ENCODE measurements around the gene ARSB. TPM values are rescaled to one million over a fixed set of nuclear protein-coding genes. Genes with fewer than 3 reads are reported as not detected.

ARSB gene
- 9.6 and 11.9 TPM in 2 replicates for total RNA-seq (2014; rRNA removed; shearing (Covaris generic); ENCODE audit: low replicate concordance)

DNA sequence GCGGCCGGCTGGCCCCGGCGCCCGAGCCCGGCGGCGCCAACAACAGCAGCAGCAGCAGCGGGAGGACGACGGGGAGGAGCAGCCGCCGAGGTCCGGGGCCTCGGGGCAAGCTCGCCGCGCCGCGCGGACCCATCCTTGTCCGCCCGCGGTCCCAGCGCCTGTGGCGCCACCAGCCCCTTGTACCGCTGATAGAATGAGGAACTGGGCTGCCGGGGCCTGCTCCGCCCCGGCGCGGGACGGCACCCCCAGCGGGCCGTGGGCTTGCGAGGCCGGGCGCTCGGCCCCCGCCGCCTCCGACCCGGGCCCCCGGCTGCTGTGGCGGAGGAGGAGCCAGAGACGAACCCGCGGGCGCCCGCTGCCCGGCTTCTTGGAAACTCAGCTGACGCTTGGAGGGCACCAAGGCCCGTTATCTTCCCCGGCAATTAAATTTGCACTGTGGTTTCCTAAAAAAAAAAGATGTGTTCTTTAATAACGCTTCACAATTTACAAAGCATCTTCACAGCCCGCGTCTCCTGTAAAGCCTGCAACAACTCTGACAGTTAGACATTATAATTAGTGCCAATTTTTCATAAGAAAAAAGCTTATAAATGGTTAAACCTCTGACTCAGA, at the start of gene ARSB:
Gene ARSB (minus strand): TSS at position 195 of the 609 bp plus-strand sequence. CDS start 62 bp downstream, at position 133.
- in situ Hi-C loops (cut with HindIII; ENCODE audit: low pct_unique_long_range_greater_than_20kb, low sequenced_read_pairs), result no loop called here
- peak; percentile 76 for DNase-seq (ENCODE audit: low read depth)

DNA sequence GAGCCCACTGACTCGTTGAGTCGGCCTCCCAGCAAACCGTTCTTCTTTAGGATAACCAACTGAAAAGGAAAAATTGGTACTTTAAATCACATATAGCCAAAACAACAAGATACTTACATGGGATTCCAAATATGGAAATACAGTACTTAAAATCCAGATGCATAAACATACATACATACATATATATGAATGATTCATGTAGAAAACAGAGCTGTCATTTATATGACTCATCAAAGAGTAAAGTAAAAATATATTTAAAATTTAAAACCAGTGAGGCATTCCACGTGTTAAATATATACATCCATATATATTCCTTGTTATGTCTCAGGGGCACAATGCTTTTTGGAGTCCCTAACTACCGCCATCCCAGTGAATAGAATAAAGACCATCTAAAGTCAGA, 47.7 kb upstream of the ARSB start:
- in situ Hi-C loops (cut with HindIII; ENCODE audit: low pct_unique_long_range_greater_than_20kb, low sequenced_read_pairs), result no loop called here
- DNase-seq (ENCODE audit: low read depth), result no peak

DNA sequence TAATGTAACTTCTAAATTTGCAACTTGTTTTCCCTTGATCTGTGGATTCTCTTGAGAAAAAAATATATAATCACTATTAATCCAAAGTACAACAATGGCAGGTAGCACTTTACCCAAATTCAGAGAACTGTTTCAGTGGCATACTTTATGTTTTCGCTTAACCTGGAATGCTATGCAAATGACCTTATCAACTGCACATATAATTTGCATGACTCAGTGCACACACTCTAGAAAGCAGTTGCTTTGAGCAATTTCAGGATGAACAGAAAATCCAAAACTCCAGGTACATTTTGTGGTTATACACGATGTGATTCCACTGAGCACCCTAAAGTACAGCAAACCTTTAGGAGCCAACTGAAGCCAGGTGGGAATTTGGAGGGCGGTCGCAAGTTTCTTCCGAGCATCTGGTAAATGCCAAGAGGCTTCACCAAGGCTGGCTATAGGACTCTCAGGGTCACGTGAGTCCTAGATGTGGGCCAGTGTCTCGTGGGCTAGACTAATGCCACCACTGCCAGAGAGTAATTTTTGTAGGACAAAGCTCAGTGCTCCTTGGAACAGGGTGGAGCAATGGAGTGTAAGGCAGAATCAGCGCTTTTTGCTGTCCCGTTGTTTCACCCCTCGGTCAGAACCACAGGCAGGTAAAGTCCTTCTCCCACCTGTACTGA, 47.1 kb upstream of the ARSB start:
- DNase-seq (ENCODE audit: low read depth), result no peak
- in situ Hi-C loops (cut with HindIII; ENCODE audit: low pct_unique_long_range_greater_than_20kb, low sequenced_read_pairs), result no loop called here

DNA sequence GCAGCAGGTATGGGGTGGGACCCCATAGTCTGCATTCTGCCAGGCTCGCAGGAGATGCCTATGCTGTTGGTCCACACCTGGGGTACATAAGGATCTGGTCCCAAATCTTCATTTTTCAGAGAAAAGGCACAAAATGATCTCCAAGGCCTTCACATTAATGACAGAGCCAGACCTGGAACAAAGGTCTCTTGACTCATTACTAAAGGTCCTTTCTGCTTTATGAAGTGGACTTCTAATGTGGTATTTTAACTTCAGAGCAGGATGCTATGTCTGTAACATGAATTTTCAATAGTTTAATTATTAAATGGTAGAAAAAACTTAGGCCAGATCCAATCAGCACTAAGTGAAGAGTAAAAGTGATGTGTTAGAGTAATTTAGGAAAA, 46.4 kb upstream of the ARSB start:
- DNase-seq (ENCODE audit: low read depth), result no peak
- in situ Hi-C loops (cut with HindIII; ENCODE audit: low pct_unique_long_range_greater_than_20kb, low sequenced_read_pairs), result no loop called here

DNA sequence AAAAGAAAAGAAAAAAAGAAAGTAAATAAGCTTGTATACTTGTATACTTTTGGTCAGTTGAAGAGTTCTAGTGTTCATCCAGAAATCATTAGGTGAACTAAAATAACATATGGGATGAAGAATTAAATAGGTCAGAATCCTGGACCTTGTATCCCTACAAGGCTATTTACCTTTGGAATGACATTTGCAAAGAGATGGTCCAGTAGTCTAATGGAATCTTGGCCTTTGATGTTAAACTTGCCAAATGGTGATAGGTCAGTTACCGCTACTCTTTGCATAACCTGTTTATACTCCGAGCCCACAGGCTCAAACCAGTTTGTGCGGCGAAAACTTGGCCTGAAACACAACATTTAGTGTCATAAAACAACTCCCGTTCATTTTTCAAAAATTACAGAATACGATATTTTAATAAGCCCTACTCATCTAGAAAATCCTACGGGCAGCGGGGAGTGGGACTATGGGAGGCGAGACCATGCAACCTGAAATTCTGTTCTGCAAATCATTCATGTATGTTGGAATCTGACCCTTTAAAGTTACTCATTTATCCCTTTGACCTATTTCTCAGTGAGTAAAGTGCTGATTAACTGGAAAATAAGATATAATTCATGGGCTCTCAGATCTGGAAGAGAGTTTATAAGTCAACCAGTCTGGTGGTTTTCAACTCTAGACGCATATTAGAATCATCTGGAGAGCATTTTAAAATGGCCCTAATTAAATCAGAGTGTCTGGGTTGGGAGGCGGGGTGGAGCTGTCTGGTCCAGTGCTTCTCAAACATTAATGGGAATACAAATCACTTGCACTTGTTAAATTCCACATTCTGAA, 45.8 kb upstream of the ARSB start:
- in situ Hi-C loops (cut with HindIII; ENCODE audit: low pct_unique_long_range_greater_than_20kb, low sequenced_read_pairs), result no loop called here
- DNase-seq (ENCODE audit: low read depth), result peak; percentile 94

DNA sequence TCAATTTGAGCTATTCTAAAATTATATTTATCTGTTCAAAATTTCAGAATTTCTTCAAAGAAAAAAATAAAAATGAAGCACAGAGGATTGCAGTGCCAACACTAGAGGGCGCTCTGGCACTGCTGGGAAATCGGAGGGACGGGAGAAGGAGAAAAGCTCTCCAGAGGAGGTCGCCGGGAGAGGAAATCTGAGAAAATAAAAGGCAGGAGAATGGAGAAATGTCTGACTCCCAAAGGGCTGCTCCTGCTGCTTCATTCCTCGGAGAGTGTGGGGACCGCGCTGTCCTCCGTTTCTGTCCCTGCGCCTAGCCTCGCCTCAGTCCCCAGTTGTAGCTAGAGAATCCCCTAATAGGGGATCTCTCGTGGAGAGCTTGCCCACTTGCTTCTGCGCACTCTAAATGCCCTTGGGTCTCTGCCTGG, 40.0 kb upstream of the ARSB start:
- in situ Hi-C loops (cut with HindIII; ENCODE audit: low pct_unique_long_range_greater_than_20kb, low sequenced_read_pairs), result no loop called here
- DNase-seq (ENCODE audit: low read depth), result peak; percentile 50

DNA sequence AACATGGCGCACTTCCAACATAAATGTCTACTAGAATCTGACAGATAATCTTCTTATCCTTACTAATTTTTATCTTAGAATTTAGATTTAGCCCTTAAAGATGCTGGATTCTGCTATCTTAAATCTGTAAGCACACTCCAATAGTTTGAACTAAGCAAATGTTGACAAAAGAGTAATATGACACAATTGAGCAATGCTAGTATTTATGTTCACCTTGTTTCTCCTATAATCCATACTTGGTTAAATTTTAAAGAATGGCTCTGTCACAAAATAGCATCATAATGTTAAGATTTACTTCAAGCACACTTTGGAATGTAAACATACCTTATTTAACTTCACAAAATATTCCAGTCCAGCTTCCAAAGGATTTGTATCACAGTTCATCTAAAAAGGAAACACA, 38.8 kb upstream of the ARSB start:
- in situ Hi-C loops (cut with HindIII; ENCODE audit: low pct_unique_long_range_greater_than_20kb, low sequenced_read_pairs), result no loop called here

DNA sequence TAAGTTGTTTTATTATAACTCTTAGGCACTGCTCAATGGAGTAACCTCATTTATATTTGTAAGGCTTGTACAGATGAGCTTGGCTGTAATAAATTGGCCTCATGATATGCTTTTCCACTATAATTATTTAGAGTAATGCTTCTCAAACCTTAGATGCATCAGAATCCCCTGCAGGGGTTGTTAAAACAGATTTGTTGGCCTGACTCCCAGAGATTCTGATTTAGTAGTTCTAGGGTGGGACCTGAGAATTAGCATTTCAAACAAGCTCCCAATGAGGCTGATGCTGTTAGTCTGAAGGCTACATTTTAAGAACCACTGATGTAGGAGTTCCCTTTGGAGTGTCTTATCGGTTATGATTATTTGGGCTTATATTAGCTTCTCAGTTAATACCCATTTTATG, 38.2 kb upstream of the ARSB start:
- no peak for DNase-seq (ENCODE audit: low read depth)
- in situ Hi-C loops (cut with HindIII; ENCODE audit: low pct_unique_long_range_greater_than_20kb, low sequenced_read_pairs), result no loop called here

More for the DNA sequence above, 38.8 kb upstream of the ARSB start:
- no peak for DNase-seq (ENCODE audit: low read depth)

DNA sequence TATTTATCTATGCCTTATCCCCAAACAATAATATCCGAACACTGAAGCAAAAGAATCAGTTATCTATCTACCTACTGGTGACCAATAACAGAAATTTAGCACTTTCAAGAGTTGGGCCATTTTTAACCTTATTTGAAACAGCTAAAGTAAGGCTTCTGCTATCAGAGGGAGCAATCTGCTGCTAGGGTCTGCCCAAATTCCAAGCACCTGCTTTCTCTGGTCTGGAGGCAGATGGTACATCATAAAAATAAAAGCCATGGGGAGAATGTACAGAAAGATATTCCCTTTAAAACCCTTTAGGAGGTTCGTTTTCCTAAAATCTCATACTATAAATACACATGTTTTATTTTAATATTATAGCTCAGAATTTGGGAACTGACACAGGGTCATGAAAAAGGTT, 37.7 kb upstream of the ARSB start:
- DNase-seq (ENCODE audit: low read depth), result no peak
- in situ Hi-C loops (cut with HindIII; ENCODE audit: low pct_unique_long_range_greater_than_20kb, low sequenced_read_pairs), result no loop called here

DNA sequence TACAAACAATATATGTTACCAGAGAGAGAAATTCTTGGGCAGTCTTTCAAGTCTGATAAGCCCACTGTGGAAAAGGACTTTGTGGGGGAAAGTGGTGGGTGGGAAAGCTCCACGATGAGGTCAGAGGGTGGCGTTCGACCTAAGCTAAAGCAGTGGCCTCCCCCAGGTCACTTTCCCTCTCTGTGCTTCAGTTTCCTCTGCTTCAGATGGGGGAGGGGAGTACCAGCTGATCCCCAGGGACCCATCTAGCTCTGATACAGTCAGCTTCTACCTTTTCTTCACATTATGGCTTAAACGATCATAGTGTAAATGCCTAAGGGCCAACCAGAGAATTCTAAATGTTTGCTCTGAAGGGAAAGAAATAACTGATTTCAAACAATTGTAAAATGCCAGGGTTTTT, 36.6 kb upstream of the ARSB start:
- in situ Hi-C loops (cut with HindIII; ENCODE audit: low pct_unique_long_range_greater_than_20kb, low sequenced_read_pairs), result no loop called here
- no peak for DNase-seq (ENCODE audit: low read depth)

DNA sequence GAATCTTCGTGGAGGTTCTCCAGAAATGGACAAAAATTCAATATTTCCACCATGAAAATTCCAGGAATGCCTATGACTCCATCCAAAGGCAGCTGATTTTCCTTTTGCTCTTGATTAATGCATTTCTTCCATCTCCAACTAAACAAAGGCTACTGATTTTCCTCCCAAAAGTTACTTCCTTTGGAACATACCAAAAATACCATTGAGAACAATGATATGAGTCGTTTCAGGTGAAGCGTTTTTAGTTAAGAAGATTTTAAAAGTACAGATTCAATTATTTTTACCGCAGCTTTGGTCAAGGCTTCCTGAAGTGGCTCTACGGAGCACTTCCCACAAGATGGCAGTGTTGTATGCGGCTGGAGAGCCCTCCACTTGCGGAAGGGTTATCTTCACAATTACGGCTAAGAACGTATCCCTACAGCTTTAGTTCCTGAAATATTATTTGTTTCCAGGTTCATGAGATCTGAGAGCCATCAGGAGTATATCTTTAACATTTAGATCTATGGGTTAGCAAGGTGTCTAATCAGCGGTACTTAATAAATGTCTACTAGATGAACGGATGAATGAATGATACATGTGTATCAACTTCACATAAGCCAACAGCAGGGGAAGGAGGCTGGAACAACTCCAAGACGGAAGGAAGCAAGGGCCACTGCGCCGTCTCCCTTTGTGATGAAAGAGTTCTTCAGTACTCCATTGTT, 35.9 kb upstream of the ARSB start:
- in situ Hi-C loops (cut with HindIII; ENCODE audit: low pct_unique_long_range_greater_than_20kb, low sequenced_read_pairs), result no loop called here
- DNase-seq (ENCODE audit: low read depth), result peak; percentile 44

DNA sequence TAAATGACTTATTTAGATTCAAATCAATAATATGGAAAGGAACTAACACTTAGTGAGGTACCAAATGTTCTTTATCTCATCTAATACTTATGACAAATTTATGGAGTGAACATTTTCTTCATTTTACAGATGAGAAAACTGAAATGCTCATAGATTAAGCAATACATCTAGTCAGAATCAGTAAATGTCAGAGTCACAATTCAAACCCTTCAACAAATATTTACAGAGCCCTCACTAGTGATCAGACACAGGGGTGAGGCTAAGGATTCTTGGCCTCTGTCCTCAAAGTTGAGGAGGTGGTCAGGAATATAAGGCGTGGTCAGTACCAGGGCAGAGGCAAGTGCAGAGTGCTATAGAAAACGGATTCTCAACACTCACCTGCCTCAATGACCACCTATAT, 29.5 kb upstream of the ARSB start:
- no peak for DNase-seq (ENCODE audit: low read depth)
- in situ Hi-C loops (cut with HindIII; ENCODE audit: low pct_unique_long_range_greater_than_20kb, low sequenced_read_pairs), result no loop called here

DNA sequence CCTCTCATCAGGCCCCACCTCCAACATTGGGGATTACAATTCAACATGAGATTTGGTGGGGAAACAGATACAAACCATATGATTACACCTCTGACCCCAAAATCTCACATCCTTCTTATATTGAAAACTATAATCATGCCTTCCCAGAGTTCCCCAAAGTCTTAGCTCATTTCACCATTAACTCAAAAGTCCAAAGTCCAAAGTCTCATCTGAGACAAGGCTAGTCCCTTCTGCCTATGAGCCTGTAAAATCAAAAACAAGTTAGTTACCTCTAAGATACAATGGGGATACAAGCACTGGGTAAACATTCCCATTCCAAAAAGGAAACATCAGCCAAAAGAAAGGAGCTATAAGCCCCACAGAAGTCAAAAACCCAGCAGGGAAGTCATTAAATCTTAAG, 26.8 kb upstream of the ARSB start:
- in situ Hi-C loops (cut with HindIII; ENCODE audit: low pct_unique_long_range_greater_than_20kb, low sequenced_read_pairs), result no loop called here
- no peak for DNase-seq (ENCODE audit: low read depth)

DNA sequence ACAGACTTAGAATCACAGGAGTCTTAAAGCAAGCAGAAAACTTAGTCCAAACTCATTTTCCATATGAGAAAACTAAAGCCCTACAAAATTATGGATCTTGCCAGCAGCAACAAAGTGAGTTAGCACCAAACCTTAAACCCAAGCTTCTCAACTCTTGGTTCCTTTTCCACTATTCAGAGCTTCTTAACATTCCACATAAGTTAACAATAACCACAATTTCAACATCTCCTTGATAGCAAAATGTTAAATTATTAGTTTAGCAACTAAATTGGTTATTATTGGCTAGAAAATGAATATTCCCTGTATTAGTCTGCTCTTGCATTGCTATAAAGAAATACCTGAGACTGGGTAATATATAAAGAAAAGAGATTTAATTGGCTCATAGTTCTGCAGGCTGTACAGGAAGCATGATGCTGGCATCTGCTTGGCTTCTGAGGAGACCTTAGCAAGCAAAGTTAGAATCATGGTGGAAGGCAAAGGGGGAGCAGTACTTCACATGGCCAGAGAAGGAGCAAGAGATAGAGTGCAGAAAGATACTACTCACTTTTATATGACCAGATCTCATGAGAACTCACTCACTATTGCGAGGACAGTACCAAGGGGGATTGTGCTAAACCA, 26.2 kb upstream of the ARSB start:
- DNase-seq (ENCODE audit: low read depth), result no peak
- in situ Hi-C loops (cut with HindIII; ENCODE audit: low pct_unique_long_range_greater_than_20kb, low sequenced_read_pairs), result no loop called here

DNA sequence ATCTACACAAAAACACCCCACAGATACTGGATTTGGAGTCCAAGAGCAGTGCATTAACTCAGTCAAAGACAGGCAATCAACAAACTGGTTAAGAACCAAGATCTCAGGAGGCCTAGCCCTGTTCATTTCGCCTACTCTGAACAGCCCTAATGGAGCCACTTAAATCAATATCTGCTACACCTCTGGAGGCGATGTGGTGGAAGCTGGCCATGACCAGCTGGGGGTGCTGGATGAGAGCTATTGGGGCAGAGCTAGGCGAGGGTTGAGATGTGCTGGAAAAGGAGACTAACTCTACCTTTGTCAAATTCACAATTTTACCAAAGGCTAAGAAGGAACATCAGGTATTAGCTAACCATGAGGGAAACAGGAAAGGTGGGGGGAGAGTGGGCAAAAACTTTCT, 23.3 kb upstream of the ARSB start:
- in situ Hi-C loops (cut with HindIII; ENCODE audit: low pct_unique_long_range_greater_than_20kb, low sequenced_read_pairs), result no loop called here
- DNase-seq (ENCODE audit: low read depth), result no peak

DNA sequence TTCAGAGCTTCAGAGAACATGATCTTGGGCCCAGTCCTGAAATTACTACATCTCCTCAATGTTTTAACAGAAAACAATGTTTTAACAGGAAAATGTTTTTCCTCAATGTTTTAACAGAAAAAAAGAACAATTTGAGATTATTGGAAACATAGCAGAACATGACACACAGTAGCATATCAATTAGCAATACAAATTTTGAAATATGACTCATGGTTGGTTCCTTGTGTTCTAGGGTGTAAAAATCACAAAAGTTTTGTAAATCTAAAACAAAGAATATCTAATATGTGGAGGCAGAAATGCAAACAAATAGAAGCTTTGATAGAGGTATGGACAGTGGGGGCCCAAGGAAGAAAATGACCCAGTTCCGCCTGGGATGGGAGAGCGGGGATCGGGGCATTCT, 22.8 kb upstream of the ARSB start:
- DNase-seq (ENCODE audit: low read depth), result no peak
- in situ Hi-C loops (cut with HindIII; ENCODE audit: low pct_unique_long_range_greater_than_20kb, low sequenced_read_pairs), result no loop called here

DNA sequence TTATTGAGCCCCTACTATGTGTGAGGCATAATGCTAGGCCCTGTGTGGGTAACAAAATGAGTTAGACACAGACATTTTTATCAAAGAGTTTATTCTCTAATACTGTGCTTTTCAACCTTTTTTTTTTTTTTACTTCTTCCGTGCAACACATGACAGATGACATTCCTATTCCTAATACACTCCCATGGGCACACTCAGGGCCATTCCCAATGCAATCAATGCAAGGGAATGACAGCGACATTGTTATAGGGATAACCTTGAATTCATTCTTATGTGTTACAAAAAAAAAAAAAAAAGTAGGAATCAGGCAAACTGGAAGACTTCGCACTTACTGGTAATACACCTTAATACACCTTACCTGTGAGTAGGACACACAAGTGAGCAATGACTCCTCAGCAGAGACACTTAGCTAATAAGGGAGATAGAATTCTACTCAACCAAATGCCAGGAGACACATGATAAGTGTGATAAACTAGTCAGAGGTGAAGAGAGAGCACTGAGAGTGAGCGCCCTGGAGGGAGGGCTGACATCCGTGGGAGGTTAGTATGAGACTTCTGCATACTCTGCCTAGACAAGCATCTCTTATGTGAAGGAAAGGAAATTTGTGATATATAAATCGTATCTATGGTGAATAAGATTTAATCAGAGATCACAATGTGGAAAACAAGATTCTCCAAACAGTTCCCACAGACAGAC, 21.0 kb upstream of the ARSB start:
- in situ Hi-C loops (cut with HindIII; ENCODE audit: low pct_unique_long_range_greater_than_20kb, low sequenced_read_pairs), result no loop called here
- no peak for DNase-seq (ENCODE audit: low read depth)

DNA sequence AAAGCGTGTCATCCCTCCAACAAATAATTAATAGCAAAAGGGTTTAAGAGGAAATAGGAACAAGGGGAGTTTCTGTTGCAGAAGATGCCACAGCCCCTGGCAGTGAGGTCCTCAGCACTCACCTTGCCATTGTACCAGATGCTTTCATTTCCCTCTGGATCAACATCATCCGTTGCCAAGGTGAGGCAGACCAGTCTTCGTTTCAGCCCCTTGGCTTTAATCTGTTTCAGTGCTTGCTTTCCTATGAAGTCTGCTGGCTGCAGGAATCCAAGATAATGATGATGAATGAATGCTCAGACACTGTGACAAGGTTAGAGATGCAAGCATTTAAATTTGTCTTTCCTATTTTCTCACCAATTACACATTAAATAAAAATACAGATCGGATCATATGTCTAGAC, 20.0 kb upstream of the ARSB start:
- in situ Hi-C loops (cut with HindIII; ENCODE audit: low pct_unique_long_range_greater_than_20kb, low sequenced_read_pairs), result no loop called here

More for the DNA sequence above, 20.0 kb upstream of the ARSB start:
- DNase-seq (ENCODE audit: low read depth), result no peak
